GM19238 (cell line): Measurements from ENCODE around the gene YWHAB.

ENCODE experiments used
- DNase-seq: peaks from one replicate; pipeline ENCODE4 v3.0.0; 2011; ENCODE audit warnings: low spot score; ENCODE audit not compliant: insufficient read length

The YWHAB gene

DNA sequence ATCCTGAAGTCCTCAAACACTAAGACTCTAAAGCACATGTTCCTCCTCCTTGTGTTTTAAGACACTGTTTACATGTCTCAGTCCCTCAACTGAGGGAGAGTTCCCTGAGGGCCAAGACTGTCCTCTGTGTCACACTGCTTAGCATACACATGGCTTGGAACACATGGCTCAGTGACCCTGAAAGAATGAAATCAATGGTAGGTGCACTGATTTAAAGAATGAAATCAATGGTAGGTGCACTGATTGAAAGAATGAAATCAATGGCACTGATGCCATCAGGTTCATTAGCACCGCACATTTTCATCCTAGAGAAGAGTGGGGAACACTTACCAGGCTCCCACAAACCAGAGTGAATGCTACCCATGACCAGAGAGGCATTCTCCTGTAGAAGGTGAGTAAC is 64.9 kb downstream of the YWHAB start:
- DNase-seq, result no peak

DNA sequence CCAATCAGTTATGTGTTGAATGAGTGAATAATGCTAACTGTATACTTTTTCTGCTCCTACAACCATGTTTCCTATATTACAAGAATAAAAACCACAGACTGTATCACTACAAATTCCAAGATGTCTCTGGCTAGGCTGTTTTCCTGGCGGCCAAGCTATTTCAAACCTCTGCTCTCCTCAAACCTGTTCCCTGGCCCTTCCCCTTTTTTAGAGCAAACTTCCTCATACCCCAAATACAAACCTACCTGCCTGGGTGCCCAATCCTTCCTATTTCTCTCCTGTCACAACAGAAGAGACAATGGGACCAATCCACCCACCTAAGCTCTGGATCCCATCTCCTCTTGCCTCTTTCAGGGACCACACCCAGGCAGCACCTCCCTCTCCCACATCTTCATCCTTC is 67.2 kb downstream of the YWHAB start:
- DNase-seq, result no peak

DNA sequence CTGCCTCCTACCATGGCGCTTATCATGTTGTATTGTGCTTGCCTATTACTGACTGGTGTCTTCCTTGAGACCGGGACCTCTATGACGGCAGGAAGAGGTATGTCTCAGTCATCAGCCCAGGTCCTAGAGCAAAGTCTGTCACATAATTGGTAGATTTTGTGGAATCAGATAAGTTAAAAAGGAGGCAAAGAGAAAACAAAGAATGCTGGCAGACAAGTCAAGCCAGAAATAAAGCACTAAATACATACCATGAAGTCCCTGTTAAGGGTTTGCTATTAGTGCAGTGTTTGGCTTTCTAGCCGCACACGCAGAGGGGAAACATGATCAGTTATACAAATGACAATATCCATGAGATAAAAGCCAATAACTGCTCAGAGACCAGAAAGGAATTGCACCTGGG is 68.7 kb downstream of the YWHAB start:
- no peak for DNase-seq

DNA sequence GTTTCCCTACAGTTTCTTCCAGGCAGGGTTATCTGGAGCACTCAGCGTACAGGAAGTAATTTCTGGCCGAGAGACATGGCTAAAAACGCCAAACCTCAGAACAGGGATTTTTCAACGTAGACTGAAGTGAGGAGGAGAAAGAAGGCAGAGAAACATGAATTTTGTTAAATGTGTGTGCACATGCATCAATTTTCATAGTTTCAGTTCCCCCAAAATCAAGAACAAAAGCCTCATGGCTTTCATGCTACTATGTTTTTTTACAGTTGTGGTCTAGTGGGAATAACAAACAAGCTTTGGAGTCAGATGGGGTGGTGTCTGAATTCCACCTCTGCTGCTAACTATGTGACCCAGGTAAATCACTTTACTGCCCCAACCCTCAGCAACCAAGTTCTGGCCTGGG is 69.8 kb downstream of the YWHAB start:
- DNase-seq, result no peak

DNA sequence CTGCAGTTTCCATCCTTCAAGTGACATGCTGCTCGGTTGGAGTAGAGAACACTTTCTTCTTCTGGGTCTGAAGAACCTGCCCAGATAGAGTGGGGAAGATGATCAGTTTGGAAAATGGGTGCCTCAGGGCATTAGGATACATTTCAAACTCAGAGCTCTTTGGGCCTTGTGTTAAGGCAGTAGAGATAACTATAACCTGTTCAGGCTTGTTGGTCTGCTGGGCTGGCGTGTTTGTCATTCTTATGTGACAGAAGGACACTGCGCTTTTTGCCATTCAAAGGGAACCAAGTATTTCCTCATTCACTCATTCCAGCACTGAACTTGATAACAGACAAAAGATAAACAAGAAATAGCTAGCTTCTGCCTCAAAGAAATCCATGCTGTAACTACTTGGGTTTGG is 70.9 kb downstream of the YWHAB start:
- DNase-seq, result no peak
